Measurements from ENCODE around the gene BPTF.
A peak's percentile ranks its signal among the peaks of the same experiment; 100 is the strongest.
"Not testable (repeated sequence)": the region's sequence is repeated elsewhere in the genome, so short reads cannot be mapped to it uniquely, and the experiment has no call there.

BPTF gene

GRCh38 chr17:67891481-67892119, 66.3 kb downstream of the BPTF start:
- DNase-seq (ENCODE audit: low read depth, low spot score): no peak

DNA sequence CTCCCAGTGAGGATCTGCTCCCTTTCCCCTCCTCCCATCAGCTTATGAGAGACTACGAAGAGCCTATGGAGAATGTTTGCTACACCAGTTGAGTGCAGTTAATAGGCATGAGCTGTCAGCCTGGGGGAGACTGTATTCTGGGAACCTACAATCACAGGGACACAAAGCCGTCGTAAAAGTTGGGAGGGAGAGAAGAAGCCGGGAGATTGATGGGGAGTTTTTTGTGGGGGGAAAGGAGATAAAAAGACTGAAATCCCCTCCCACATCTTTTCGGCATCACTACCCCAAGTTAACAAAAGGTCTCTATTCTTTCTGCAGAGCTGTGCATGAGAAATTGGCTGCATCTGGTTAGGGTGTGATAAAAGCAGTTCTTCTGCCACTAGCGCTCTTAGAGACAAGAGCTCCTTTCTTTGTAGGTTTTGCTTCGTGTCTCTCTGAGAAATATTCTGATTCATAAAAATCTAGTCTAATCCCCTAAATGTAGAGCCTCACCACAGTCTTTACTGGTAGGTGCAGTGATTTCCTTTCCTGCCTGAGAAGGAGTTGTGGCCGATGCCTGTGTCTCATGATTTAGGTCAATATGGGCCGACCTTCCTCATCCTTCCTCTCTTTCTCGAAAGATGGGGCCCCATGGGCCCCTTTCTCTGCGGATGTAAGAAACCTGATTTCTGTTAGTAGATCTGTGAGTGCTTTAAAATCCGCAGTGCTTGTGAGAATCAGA, 77.4 kb downstream of the BPTF start:
- no peak for DNase-seq (ENCODE audit: low read depth, low spot score)

DNA sequence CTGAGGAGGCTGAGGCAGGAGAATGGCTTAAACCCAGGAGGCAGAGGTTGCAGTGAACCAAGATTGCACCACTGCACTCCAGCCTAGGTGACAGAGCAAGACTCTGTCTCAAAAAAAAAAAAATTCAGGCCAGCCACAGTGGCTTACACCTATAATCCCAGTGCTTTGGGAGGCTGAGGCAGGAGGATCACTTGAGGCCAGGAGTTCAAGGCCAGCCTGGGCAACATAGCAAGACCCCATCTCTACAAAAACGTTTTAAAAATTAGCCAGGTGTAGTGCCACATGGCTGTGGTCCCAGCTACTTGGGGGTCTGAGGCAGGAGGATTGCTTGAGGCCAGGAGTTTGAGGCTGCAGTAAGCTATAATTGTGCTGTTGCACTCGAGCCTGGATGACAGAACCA, 80.0 kb downstream of the BPTF start:
- not testable (repeated sequence) for DNase-seq (ENCODE audit: low read depth, low spot score)

GRCh38 chr17:67910117-67910803, 85.0 kb downstream of the BPTF start:
- DNase-seq (ENCODE audit: low read depth, low spot score): not testable (repeated sequence)

DNA sequence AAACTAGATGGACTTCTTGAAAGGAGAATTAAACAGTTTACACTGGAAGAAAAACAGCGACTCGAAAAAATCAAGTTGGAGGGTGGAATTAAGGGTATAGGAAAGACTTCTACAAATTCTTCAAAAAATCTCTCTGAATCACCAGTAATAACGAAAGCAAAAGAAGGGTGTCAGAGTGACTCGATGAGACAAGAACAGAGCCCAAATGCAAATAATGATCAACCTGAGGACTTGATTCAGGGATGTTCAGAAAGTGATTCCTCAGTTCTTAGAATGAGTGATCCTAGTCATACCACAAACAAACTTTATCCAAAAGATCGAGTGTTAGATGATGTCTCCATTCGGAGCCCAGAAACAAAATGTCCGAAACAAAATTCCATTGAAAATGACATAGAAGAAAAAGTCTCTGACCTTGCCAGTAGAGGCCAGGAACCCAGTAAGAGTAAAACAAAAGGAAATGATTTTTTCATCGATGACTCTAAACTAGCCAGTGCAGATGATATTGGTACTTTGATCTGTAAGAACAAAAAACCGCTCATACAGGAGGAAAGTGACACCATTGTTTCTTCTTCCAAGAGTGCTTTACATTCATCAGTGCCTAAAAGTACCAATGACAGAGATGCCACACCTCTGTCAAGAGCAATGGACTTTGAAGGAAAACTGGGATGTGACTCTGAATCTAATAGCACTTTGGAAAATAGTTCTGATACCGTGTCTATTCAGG, 85.9 kb downstream of the BPTF start:
- DNase-seq (ENCODE audit: low read depth, low spot score): no peak

DNA sequence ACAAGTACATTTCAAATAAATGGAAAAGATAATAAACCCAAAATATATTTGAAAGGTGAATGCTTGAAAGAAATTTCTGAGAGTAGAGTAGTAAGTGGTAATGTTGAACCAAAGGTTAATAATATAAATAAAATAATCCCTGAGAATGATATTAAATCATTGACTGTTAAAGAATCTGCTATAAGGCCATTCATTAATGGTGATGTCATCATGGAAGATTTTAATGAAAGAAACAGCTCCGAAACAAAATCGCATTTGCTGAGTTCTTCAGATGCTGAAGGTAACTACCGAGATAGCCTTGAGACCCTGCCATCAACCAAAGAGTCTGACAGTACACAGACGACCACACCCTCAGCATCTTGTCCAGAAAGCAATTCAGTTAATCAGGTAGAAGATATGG, 86.8 kb downstream of the BPTF start:
- no peak for DNase-seq (ENCODE audit: low read depth, low spot score)

DNA sequence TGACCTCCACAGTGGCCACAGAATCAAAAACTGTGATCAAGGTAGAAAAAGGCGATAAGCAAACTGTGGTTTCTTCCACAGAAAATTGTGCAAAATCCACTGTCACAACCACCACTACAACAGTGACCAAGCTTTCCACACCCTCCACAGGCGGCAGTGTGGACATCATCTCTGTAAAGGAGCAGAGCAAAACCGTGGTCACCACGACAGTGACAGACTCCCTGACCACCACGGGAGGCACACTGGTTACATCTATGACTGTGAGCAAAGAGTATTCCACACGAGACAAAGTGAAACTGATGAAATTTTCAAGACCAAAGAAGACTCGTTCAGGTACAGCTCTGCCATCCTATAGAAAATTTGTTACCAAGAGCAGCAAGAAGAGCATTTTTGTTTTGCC, 87.4 kb downstream of the BPTF start:
- DNase-seq (ENCODE audit: low read depth, low spot score): no peak

GRCh38 chr17:67920212-67920611, 94.9 kb downstream of the BPTF start:
- no peak for DNase-seq (ENCODE audit: low read depth, low spot score)

DNA sequence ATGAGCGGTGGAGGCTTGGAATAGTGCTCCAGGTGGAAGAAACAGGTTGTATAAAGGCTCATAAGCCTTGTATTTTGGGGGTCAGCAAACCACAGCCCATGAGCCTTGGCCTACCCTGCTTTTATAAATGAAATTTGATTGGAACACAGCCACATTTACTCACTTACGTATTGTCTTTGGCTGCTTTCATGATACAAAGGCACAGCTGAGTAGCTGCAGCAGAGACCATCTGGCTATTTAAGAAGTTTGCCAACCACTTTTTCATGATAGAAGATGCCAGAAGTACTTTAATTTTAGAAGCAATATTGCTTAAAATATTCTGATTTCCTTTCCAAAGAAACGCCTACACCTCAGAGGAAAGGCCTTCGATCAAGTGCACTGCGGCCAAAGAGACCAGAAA, 97.2 kb downstream of the BPTF start:
- DNase-seq (ENCODE audit: low read depth, low spot score): no peak

DNA sequence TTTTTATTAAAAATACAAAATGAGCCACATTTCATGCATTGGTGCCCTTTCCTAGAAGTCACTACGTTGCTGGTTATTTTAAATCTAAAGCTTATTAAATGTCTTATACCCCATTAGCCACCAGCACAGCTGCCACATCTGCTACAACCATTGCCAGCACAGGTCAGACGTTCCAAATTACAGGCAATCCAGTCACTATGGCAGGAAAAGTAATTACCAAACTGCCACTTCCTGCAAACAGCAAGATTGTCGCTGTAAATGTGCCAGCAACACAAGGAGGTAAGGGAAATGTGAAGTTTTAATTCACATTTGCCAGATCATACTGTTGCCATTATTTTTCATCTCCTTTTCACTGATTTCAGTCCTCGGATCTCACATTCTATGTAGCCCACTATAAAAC, 103.5 kb downstream of the BPTF start:
- DNase-seq (ENCODE audit: low read depth, low spot score): not testable (repeated sequence)

DNA sequence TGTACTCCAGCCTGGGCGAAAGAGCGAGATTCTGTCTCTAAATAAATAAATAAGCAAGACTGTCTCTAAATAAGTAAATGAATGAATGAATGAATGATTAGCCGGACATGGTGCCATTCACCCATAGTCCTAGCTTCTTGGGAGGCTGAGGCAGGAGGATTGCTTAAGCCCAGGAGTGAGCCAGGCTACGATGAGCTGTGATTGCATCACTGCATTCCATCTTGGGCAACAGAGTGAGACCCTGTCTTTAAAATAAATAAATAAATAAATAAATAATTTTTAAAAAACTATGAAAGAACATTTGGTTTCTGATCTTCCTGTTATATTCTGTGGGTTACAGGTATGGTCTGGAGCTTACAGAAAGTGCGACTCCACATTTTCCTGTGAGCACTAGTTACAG, 105.9 kb downstream of the BPTF start:
- DNase-seq (ENCODE audit: low read depth, low spot score): no peak

GRCh38 chr17:67942810-67943209, 117.5 kb downstream of the BPTF start:
- no peak for DNase-seq (ENCODE audit: low read depth, low spot score)

- no peak for DNase-seq (ENCODE audit: low read depth, low spot score)
Measured at GRCh38 chr17:67944035-67944434, 118.7 kb downstream of the BPTF start.

GRCh38 chr17:67946513-67946912, 121.2 kb downstream of the BPTF start:
- DNase-seq (ENCODE audit: low read depth, low spot score): no peak

- DNase-seq (ENCODE audit: low read depth, low spot score): no peak
Measured at GRCh38 chr17:67947325-67947813, 122.1 kb downstream of the BPTF start.

DNA sequence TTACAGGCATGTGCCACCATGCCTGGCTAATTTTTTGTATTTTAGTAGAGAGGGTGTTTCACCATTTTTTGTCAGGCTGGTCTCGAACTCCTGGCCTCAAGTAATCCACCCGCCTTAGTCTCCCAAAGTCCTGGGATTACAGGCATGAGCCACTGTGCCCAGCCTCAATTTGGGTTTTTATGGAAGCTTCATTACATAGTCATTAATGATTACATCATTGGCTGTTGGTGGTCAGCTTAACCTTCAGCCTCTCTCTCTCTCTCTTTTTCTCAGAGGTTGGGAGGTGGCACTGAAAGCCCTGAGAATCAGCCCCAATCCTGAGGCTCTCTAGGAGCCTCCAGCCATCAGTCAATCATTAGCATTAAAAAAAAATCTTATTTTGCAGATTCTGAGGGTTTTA, 125.6 kb downstream of the BPTF start:
- DNase-seq (ENCODE audit: low read depth, low spot score): no peak

DNA sequence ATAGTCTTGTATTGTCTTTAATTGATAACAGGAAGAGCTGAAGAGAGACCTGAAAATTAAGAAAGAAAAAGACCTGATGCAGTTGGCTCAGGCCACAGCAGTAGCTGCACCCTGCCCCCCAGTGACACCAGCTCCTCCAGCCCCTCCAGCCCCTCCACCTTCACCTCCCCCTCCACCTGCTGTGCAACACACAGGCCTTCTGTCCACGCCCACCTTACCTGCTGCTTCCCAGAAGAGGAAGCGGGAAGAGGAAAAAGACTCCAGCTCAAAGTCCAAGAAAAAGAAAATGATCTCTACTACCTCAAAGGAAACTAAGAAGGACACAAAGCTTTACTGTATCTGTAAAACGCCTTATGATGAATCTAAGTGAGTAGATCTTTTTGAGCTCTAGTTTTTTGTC, 134.2 kb downstream of the BPTF start:
- DNase-seq (ENCODE audit: low read depth, low spot score): no peak

GRCh38 chr17:67960276-67960675, 135.0 kb downstream of the BPTF start:
- DNase-seq (ENCODE audit: low read depth, low spot score): not testable (repeated sequence)

GRCh38 chr17:67962156-67962555, 136.9 kb downstream of the BPTF start:
- not testable (repeated sequence) for DNase-seq (ENCODE audit: low read depth, low spot score)

DNA sequence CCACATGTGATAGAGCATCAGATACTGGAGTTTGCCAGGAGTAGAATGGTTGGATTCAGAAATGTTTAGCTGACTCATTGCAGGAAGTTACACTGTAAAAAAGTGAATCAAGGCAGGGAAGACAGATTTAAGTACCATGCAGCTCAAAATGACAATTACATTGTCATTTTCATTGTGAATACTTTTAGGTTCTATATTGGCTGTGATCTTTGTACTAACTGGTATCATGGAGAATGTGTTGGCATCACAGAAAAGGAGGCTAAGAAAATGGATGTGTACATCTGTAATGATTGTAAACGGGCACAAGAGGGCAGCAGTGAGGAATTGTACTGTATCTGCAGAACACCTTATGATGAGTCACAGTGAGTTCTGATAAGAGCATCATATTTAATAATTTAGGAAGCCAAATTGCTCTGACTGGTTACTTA, 137.9 kb downstream of the BPTF start:
- peak; percentile 50 for DNase-seq (ENCODE audit: low read depth, low spot score)

DNA sequence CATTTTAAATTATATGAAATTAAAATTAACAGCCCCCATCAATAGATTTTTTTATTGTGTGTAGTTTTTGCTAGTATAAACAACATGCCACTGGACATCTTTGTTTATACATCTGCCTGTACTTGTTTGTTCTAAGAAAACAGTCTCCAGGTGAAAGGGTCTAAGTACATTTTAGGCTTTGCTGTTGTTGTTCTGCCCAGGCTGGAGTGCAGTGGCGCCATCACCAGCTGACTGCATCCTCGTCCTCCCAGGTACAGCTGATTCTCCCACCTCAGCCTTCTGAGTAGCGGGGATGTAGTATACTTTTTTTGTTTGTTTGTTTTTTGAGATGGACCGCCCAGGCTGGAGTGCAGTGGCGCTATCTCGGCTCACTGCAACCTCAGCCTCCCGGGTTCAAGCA, 145.5 kb downstream of the BPTF start:
- DNase-seq (ENCODE audit: low read depth, low spot score): no peak

GRCh38 chr17:67974185-67974584, 148.9 kb downstream of the BPTF start:
- DNase-seq (ENCODE audit: low read depth, low spot score): no peak

Measured in activated naive CD8-positive, alpha-beta T cell treated with anti-CD3 and anti-CD28 coated beads, Interleukin-2, amount 50 U/mL, for 16 hours (primary cell).